ENCODE results near the gene TCP11L2. TPM values are rescaled to one million over a fixed set of nuclear protein-coding genes. Genes with fewer than 3 reads are reported as not detected.

The TCP11L2 gene
- 12.7 TPM for polyA plus RNA-seq
- long read RNA-seq, donor 1: 0 reads
- long read RNA-seq, donor 2, partial matches to known transcripts: 0 of 3 reads
- long read RNA-seq, donor 2, other reads (novel, unspliced or antisense): 0 of 3 reads
- long read RNA-seq, donor 3: 0 reads
- long read RNA-seq, donor 4: 0 reads
- long read RNA-seq, donor 5, partial matches to known transcripts: 0 of 2 reads
- long read RNA-seq, donor 5, other reads (novel, unspliced or antisense): 0 of 2 reads
- long read RNA-seq, donor 6, partial matches to known transcripts: 0 of 2 reads
- long read RNA-seq, donor 6, other reads (novel, unspliced or antisense): 0 of 2 reads
- long read RNA-seq, donor 7, partial matches to known transcripts: 0 of 1 reads
- long read RNA-seq, donor 7, other reads (novel, unspliced or antisense): 0 of 1 reads
- long read RNA-seq, donor 8, partial matches to known transcripts: 0 of 2 reads
- long read RNA-seq, donor 8, other reads (novel, unspliced or antisense): 0 of 2 reads
- long read RNA-seq, donor 9, partial matches to known transcripts: 0 of 3 reads
- long read RNA-seq, donor 9, other reads (novel, unspliced or antisense): 0 of 3 reads
- long read RNA-seq, donor 10: 0 reads
- long read RNA-seq, donor 11, partial matches to known transcripts: 0 of 1 reads
- long read RNA-seq, donor 11, other reads (novel, unspliced or antisense): 0 of 1 reads

- Histone ChIP-seq H3K36me3 (ENCODE audit: control insufficient read depth, insufficient read depth, low read length) (no peaks in the 10 kb centered on the region), H3K4me1 (ENCODE audit: control insufficient read depth, insufficient read depth, low read length) (peaks cover 31% of the 10 kb centered on the region), H3K27me3 (ENCODE audit: control insufficient read depth, insufficient read depth, low read length) (no peaks in the 10 kb centered on the region), H3K27ac (ENCODE audit: low read length) (peak within 1 kb of the TSS; percentile 98), H3K9me3 (ENCODE audit: control insufficient read depth, low read depth, low read length) (no peaks in the 10 kb centered on the region), H3K4me3 (ENCODE audit: low read length) (peak within 1 kb of the TSS; percentile 91)
- no CpG with 5 or more reads among the region's 76 CpGs for WGBS (ENCODE audit: insufficient coverage, low lambda C conversion rate)
- DNase-seq: peak; percentile 58 to 85
Observed at GRCh38 chr12:106302401-106303201, at the start of gene TCP11L2. TCP11L2 (plus strand) TSS chr12:106302733; CDS start chr12:106311076, 8,343 bp downstream.

- 100% methylated on average over 1 of the region's 3 CpGs for WGBS (ENCODE audit: insufficient coverage, low lambda C conversion rate)
- H3K4me3 ChIP-seq (ENCODE audit: low read length): no peak overlapping the region
- H3K27ac ChIP-seq (ENCODE audit: low read length): no peak overlapping the region
- no peaks in the 10 kb centered on the region for H3K27me3 ChIP-seq (ENCODE audit: control insufficient read depth, insufficient read depth, low read length)
- no peaks in the 10 kb centered on the region for H3K4me1 ChIP-seq (ENCODE audit: control insufficient read depth, insufficient read depth, low read length)
- no peaks in the 10 kb centered on the region for H3K36me3 ChIP-seq (ENCODE audit: control insufficient read depth, insufficient read depth, low read length)
- H3K9me3 ChIP-seq (ENCODE audit: control insufficient read depth, low read depth, low read length): no peaks in the 10 kb centered on the region
- DNase-seq: no peak
Observed at GRCh38 chr12:106254724-106255123, 47.8 kb upstream of the TCP11L2 start.

- Histone ChIP-seq H3K36me3 (ENCODE audit: control insufficient read depth, insufficient read depth, low read length) (no peaks in the 10 kb centered on the region), H3K4me1 (ENCODE audit: control insufficient read depth, insufficient read depth, low read length) (no peaks in the 10 kb centered on the region), H3K27ac (ENCODE audit: low read length) (no peak overlapping the region), H3K27me3 (ENCODE audit: control insufficient read depth, insufficient read depth, low read length) (no peaks in the 10 kb centered on the region), H3K4me3 (ENCODE audit: low read length) (no peak overlapping the region), H3K9me3 (ENCODE audit: control insufficient read depth, low read depth, low read length) (no peaks in the 10 kb centered on the region)
- DNase-seq: no peak
- 88% methylated on average over 1 of the region's 3 CpGs for WGBS (ENCODE audit: insufficient coverage, low lambda C conversion rate)
Observed at GRCh38 chr12:106255493-106255892, 47.0 kb upstream of the TCP11L2 start.

- H3K27me3 ChIP-seq (ENCODE audit: control insufficient read depth, insufficient read depth, low read length): no peaks in the 10 kb centered on the region
- no peak for DNase-seq
- no peaks in the 10 kb centered on the region for H3K4me1 ChIP-seq (ENCODE audit: control insufficient read depth, insufficient read depth, low read length)
- H3K27ac ChIP-seq (ENCODE audit: low read length): no peak overlapping the region
- no peaks in the 10 kb centered on the region for H3K9me3 ChIP-seq (ENCODE audit: control insufficient read depth, low read depth, low read length)
- WGBS (ENCODE audit: insufficient coverage, low lambda C conversion rate): no CpG with 5 or more reads among the region's 5 CpGs
- no peaks in the 10 kb centered on the region for H3K36me3 ChIP-seq (ENCODE audit: control insufficient read depth, insufficient read depth, low read length)
- no peak overlapping the region for H3K4me3 ChIP-seq (ENCODE audit: low read length)
Observed at GRCh38 chr12:106255952-106256351, 46.6 kb upstream of the TCP11L2 start.

GRCh38 chr12:106256524-106256923 is 46.0 kb upstream of the TCP11L2 start:
- Histone ChIP-seq H3K4me3 (ENCODE audit: low read length) (no peak overlapping the region), H3K9me3 (ENCODE audit: control insufficient read depth, low read depth, low read length) (no peaks in the 10 kb centered on the region), H3K4me1 (ENCODE audit: control insufficient read depth, insufficient read depth, low read length) (no peaks in the 10 kb centered on the region), H3K27ac (ENCODE audit: low read length) (no peak overlapping the region), H3K36me3 (ENCODE audit: control insufficient read depth, insufficient read depth, low read length) (no peaks in the 10 kb centered on the region), H3K27me3 (ENCODE audit: control insufficient read depth, insufficient read depth, low read length) (no peaks in the 10 kb centered on the region)
- DNase-seq: no peak

GRCh38 chr12:106258226-106258625 is 44.3 kb upstream of the TCP11L2 start:
- Histone ChIP-seq H3K27me3 (ENCODE audit: control insufficient read depth, insufficient read depth, low read length) (no peaks in the 10 kb centered on the region), H3K9me3 (ENCODE audit: control insufficient read depth, low read depth, low read length) (no peaks in the 10 kb centered on the region), H3K4me1 (ENCODE audit: control insufficient read depth, insufficient read depth, low read length) (no peaks in the 10 kb centered on the region), H3K27ac (ENCODE audit: low read length) (no peak overlapping the region), H3K4me3 (ENCODE audit: low read length) (no peak overlapping the region), H3K36me3 (ENCODE audit: control insufficient read depth, insufficient read depth, low read length) (no peaks in the 10 kb centered on the region)
- no CpG with 5 or more reads among the region's 4 CpGs for WGBS (ENCODE audit: insufficient coverage, low lambda C conversion rate)
- DNase-seq: no peak

- no CpG with 5 or more reads among the region's 1 CpG for WGBS (ENCODE audit: insufficient coverage, low lambda C conversion rate)
- no peak overlapping the region for H3K27ac ChIP-seq (ENCODE audit: low read length)
- H3K27me3 ChIP-seq (ENCODE audit: control insufficient read depth, insufficient read depth, low read length): no peaks in the 10 kb centered on the region
- no peak overlapping the region for H3K4me3 ChIP-seq (ENCODE audit: low read length)
- H3K36me3 ChIP-seq (ENCODE audit: control insufficient read depth, insufficient read depth, low read length): no peaks in the 10 kb centered on the region
- H3K4me1 ChIP-seq (ENCODE audit: control insufficient read depth, insufficient read depth, low read length): no peaks in the 10 kb centered on the region
- H3K9me3 ChIP-seq (ENCODE audit: control insufficient read depth, low read depth, low read length): no peaks in the 10 kb centered on the region
- no peak for DNase-seq
Observed at GRCh38 chr12:106258935-106259334, 43.6 kb upstream of the TCP11L2 start.

GRCh38 chr12:106265116-106265515 is 37.4 kb upstream of the TCP11L2 start:
- WGBS (ENCODE audit: insufficient coverage, low lambda C conversion rate): no CpG with 5 or more reads among the region's 1 CpG
- H3K27ac ChIP-seq (ENCODE audit: low read length): no peak overlapping the region
- H3K4me1 ChIP-seq (ENCODE audit: control insufficient read depth, insufficient read depth, low read length): no peaks in the 10 kb centered on the region
- H3K36me3 ChIP-seq (ENCODE audit: control insufficient read depth, insufficient read depth, low read length): no peaks in the 10 kb centered on the region
- no peaks in the 10 kb centered on the region for H3K27me3 ChIP-seq (ENCODE audit: control insufficient read depth, insufficient read depth, low read length)
- H3K9me3 ChIP-seq (ENCODE audit: control insufficient read depth, low read depth, low read length): no peaks in the 10 kb centered on the region
- DNase-seq: no peak
- no peak overlapping the region for H3K4me3 ChIP-seq (ENCODE audit: low read length)

GRCh38 chr12:106267535-106267934 is 35.0 kb upstream of the TCP11L2 start:
- no peak overlapping the region for H3K27ac ChIP-seq (ENCODE audit: low read length)
- no CpG with 5 or more reads among the region's 2 CpGs for WGBS (ENCODE audit: insufficient coverage, low lambda C conversion rate)
- H3K27me3 ChIP-seq (ENCODE audit: control insufficient read depth, insufficient read depth, low read length): no peaks in the 10 kb centered on the region
- H3K4me1 ChIP-seq (ENCODE audit: control insufficient read depth, insufficient read depth, low read length): no peaks in the 10 kb centered on the region
- no peak overlapping the region for H3K4me3 ChIP-seq (ENCODE audit: low read length)
- no peaks in the 10 kb centered on the region for H3K9me3 ChIP-seq (ENCODE audit: control insufficient read depth, low read depth, low read length)
- no peak for DNase-seq
- no peaks in the 10 kb centered on the region for H3K36me3 ChIP-seq (ENCODE audit: control insufficient read depth, insufficient read depth, low read length)

GRCh38 chr12:106269150-106269771 is 33.3 kb upstream of the TCP11L2 start:
- Histone ChIP-seq H3K4me1 (ENCODE audit: control insufficient read depth, insufficient read depth, low read length) (peaks cover 2% of the 10 kb centered on the region), H3K4me3 (ENCODE audit: low read length) (no peak overlapping the region), H3K9me3 (ENCODE audit: control insufficient read depth, low read depth, low read length) (no peaks in the 10 kb centered on the region), H3K36me3 (ENCODE audit: control insufficient read depth, insufficient read depth, low read length) (no peaks in the 10 kb centered on the region), H3K27me3 (ENCODE audit: control insufficient read depth, insufficient read depth, low read length) (no peaks in the 10 kb centered on the region), H3K27ac (ENCODE audit: low read length) (no peak overlapping the region)
- WGBS (ENCODE audit: insufficient coverage, low lambda C conversion rate): no CpG with 5 or more reads among the region's 7 CpGs
- no peak for DNase-seq

All from large intestine (tissue), 12 donors.